ENCODE results near the gene PCBP2.
"Not testable (repeated sequence)": the region's sequence is repeated elsewhere in the genome, so short reads cannot be mapped to it uniquely, and the experiment has no call there.

PCBP2 gene

DNA sequence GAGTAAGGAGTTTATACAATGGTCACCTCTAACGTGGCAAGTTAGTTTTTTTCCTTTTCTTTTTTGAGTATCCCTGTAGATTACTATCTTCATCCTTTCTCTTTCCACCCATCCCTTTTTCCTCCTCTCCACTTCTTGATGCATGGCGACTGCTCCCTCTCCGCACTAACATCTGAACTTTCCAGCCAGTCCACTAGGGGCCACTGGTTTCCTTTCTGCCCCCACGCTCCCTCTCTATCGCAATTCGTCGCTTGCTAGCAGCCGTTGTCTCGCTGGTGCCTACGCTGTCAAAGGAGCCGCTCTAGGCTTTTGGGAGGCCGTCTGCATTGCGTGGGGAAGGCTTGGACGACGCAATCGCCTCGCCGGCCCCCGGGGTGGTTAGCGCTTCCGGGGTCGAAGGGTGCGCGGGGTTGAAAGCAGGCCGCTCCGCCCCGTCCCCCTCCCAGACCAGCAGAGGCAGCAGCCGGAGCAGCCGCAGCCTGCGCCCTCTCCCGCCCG lies at the start of gene PCBP2:
Gene PCBP2 (plus strand): TSS at position 442 of the 498 bp plus-strand sequence. CDS start 2,699 bp downstream, outside the sequence.
- peak; percentile 82 to 100 (median 98) for DNase-seq

DNA sequence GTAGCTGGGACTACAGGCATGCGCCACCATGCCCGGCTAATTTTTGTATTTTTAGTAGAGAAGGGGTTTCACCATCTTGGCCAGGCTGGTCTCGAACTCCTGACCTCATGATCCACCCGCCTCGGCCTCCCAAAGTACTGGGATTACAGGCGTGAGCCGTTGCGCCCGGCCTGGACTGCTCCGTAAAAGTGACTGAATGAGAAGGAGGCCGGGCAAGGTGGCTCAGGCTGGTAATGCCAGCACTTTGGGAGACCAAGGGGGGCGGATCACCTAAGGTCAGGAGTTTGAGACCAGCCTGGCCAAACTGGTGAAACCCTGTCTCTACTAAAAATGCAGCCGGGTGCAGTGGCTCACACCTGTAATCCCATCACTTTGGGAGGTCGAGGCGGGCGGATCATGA lies 49.6 kb upstream of the PCBP2 start:
- not testable (repeated sequence) for DNase-seq

DNA sequence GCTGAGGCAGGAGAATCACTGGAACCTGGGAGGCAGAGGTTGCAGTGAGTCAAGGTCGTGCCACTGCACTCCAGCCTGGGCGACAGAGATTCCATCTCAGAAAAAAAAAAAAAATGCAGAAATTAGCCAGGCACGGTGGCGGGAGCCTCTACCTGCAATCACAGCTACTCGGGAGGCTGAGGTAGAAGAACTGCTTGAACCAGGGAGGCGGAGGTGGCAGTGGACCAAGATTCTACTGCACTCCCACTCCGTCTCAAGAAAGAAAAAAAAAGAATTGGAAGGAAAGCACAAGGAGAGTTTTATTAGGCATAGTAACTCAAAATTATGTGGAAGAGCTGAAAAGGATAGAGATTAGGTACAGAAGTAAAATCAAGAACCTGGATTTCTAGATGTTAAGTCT lies 49.0 kb upstream of the PCBP2 start:
- DNase-seq = no peak

DNA sequence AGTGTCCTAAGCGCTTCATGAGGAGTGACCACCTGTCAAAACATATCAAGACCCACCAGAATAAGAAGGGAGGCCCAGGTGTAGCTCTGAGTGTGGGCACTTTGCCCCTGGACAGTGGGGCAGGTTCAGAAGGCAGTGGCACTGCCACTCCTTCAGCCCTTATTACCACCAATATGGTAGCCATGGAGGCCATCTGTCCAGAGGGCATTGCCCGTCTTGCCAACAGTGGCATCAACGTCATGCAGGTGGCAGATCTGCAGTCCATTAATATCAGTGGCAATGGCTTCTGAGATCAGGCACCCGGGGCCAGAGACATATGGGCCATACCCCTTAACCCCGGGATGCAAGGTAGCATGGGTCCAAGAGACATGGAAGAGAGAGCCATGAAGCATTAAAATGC lies 41.0 kb upstream of the PCBP2 start:
- no peak for DNase-seq

DNA sequence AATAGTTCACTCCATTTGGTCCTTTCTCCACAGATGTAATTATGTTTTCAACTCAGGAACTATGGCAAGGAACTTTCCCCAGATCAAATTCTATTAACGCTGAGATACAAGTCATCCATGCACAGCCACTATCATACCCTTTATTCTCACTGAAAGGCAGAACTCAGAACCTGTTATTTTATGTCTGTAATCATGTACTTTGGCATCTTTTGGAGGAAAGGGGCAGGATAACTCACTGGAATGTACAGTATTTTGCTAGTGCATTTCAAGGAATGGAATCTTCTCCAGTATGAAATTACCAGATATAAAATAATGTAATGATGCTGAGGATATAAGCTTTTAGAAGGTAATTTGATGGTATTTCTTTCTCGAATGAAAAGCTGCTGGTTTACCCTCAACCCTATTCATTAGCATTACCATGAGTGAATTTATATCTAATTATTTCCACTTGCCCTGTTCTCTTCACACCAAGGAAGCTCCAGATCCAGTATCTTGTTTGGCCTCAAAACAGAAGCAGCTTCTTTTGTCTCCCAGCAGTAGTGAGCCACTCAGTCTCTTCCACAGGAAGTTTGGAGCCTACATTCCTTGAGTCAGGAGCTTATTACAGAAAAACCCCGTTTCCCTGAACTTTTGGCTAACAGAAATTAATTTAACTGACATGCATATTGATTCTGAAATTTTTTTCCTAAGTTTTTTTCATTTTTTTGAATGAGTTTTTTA lies 38.3 kb upstream of the PCBP2 start:
- DNase-seq = no peak

DNA sequence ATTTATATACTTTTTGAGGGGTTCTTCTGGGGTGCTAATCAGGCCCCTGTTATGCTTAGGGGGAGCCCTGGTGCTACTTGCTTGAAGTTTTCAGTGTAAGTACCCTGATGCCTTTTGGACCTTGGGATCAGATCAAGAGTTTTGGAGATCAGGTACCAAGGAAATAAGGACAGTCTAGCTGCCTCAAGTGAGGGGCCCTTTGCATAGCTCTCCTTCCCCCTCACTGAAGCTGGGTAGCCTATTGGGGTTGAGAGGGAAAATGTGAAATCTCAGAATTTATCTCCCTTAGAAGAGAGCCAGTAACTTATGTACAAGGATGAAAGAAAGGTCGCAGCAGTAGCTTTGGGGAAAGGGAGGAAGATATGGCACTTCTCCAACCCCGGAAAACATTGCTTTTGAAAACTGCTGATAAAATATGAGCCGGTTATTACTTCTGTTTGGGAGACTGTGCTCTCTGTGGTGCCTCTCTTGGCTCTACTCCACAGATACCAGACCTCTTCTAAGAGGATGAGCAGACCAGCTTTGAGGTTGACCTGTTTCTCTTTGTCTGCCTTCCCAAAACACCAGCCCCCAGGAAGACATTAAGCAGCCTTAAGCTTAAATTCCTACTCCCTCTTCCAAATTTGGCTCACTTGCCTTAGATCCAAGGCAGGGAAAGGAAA lies 37.0 kb upstream of the PCBP2 start:
- no peak for DNase-seq

DNA sequence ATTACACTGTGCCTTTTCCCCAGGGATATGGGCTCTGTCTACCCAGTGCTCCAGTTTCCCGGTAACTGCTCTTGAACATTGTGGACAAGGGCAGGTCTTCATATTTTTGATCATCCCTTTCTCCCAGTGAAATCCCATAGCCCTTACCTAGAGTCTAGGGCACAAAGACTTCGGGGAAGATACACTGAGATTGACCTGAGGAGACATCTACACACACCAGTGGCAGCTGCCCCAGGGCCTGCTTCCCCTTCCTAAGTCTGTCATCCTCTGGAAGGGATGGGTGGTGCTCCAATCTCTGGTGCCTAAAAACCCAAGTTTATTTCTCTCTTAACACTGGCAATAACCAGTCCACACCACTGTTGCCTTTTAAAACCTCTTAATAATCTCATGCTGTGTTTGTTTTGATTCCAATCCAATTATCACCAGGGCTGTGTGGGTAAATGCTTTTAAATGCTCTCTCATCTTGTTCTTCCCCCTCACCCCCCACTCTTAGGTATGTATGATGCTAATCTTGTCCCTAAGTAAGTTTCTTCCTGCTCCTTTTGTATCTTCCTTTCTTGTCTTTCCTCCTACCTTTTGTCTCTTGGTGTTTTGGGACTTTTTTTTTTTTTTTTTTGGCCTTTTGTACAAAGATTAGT lies 36.0 kb upstream of the PCBP2 start:
- not testable (repeated sequence) for DNase-seq

DNA sequence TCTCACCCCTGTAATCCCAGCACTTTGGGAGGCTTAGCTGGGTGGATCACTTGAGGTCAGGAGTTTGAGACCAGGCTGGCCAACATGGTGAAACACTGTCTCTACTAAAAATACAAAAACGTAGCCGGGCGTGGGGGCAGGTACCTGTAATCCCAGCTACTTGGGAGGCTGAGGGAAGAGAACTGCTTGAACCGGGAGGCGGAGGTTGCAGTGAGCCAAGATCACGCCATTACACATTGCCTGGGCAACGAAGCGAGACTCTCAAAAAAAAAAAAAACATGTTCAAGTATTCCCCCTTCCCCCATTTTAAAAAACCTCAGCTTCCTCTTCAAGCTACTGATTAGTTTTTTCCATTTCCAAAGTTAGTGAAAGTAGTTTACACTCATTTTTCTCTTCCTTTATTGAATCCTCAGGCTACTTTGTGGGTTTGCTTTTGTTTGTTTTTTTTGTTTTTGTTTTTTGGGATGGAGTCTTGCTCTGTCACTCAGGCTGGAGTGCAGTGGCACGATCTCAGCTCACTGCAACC lies 34.5 kb upstream of the PCBP2 start:
- DNase-seq = not testable (repeated sequence)

DNA sequence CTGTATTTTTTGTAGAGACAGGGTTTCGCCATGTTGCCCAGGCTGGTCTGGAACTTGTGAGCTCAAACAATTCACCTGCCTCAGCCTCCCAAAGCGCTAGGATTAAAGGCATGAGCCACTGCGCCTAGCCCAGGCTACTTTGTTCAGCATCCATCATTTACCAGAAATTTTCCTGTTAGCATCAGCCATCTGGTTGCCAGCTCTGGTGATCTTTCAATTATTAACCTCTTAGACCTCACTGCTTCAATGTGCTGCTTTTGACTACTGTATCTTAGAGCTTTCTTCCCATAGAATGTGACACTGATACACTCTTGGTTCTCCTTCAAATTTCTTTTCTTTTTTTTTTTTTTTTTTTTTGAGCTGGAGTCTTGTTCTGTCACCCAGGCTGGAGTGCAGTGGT lies 33.7 kb upstream of the PCBP2 start:
- DNase-seq = no peak

DNA sequence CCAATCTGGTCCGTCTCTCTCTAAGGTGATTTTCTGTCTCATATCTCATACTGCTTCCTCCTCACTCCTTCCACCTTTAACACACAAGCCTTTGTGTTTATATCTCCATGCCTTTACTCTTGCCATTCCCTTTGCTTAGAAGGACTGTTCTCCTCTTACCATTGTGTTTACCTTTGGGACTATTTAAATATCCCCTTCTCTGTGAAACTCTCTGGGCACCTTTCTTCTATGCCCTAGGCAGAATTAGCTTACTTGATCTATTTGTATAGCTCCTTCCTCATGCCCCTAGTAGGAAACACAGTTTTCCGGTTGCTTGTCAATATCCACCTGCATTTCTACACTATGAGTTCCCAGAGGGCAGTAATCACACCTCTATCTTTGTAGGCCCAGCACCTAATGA lies 32.1 kb upstream of the PCBP2 start:
- no peak for DNase-seq

DNA sequence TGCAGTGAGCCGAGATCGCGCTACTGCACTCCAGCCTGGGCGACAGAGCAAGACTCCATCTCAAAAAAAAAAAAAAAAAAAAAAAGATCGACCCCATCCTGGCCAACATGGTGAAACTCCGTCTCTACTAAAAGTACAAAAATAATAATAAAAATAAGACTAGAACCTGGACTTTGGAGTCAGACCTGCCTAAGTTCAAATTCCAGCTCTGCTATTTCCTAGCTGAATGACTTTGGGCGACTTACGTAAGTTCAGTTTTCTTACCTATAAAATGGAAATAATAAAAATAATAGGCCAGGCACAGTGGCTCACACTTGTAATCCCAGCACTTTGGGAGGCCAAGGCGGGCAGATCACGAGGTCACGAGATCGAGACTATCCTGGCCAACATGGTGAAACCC lies 29.7 kb upstream of the PCBP2 start:
- not testable (repeated sequence) for DNase-seq

DNA sequence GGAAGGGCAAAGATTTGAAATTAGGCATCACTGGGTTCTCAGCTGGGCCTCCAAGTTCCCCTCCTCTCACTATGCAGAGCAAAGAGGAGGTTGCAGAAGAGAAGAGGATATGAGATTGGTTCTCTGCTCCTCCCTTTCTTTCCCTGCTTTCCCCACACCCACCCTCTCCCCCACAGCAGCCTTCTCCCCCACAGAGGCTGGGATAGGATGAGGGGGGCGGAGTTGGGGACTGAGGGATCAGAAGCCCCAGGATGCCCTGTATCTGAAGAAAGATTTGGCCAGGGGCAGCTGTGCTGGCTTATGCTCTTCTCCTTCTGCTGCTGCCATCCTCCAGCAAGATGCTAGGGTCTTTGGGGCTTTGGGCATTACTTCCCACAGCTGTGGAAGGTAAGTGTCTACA lies 28.3 kb upstream of the PCBP2 start, which contains the start of gene AMHR2:
Gene AMHR2 (plus strand): TSS at position 259 of the 400 bp plus-strand sequence. CDS start 80 bp downstream, at position 339.
- no peak for DNase-seq

DNA sequence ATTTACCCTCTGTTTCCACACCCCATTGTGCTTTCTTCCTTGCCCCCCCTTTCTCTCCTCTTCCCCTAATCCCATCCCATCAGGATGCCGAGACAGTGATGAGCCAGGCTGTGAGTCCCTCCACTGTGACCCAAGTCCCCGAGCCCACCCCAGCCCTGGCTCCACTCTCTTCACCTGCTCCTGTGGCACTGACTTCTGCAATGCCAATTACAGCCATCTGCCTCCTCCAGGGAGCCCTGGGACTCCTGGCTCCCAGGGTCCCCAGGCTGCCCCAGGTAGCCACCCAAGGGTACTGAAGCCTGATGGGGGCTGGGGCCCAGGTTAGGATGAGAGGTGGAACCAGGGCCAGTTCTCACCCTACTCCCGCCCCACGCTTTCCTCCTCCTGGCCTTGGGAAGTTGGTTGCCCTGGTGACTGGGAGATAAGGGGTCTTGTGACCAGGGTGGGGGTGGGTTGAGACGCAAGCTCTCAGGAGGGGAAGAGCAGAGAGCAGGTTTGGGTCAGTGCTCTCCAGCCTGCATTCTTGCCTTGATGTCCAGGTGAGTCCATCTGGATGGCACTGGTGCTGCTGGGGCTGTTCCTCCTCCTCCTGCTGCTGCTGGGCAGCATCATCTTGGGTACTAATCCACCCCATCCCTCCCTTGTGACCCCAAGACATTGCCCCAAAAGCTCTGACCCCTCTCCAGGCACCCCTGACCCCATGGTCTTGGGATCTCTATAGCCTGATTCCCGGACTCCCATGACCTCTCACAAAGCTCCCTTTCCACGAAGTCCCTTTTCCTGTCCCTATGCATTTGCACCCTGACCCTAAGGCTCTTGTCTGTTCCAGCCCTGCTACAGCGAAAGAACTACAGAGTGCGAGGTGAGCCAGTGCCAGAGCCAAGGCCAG lies 27.0 kb upstream of the PCBP2 start:
- no peak for DNase-seq

DNA sequence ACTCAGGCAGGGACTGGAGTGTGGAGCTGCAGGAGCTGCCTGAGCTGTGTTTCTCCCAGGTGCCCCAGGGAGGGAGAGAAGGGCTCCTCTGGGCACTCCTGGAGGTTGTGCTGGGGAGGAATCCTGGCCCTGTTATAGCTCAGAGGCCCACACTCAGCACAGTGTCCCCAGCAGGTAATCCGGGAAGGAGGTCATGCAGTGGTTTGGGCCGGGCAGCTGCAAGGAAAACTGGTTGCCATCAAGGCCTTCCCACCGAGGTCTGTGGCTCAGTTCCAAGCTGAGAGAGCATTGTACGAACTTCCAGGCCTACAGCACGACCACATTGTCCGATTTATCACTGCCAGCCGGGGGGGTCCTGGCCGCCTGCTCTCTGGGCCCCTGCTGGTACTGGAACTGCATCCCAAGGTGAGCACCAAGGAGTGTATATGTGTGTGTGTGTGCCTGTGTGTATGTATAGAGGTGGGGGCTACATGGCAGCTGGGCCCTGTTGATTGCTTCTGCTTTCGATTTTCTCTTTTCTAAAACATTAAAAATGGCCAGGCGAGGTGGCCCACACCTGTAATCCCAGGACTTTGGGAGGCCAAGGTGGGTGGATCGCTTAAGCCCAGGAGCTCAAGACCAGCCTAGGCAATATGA lies 26.3 kb upstream of the PCBP2 start:
- DNase-seq = no peak

DNA sequence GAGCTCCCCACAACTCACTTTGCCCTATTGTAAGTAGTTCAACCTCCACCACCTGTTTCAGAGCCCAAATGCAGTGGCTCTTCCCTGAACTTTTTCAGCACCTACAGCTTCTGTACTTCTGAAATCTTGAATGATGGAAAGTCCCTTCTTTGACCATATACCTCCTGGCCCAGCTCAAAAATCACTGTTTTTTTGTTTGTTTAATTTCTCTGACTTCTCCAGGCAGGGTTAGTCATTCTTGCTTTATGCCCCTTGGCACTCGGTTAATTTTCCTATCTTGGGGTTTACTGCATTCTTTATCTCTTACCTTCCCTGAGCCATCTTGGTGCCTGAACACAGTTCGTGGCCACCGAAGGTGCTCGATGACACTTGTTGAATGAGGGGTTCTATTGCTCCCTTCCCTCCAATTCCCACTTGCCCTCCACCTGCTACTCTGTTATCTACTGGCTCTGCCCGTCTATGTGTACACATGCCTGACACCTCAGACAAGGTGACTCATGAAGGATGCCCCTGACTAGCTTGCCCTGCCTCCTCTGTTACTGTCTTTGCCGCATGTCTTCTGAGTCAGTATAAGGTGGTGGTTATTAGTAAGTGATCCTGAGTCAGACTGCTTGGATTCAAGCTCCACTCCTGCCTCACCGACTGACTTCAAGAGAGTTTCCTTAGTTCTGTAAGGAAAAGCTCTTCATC lies 23.9 kb upstream of the PCBP2 start:
- peak in 1 of 51 donors; percentile 5 for DNase-seq

DNA sequence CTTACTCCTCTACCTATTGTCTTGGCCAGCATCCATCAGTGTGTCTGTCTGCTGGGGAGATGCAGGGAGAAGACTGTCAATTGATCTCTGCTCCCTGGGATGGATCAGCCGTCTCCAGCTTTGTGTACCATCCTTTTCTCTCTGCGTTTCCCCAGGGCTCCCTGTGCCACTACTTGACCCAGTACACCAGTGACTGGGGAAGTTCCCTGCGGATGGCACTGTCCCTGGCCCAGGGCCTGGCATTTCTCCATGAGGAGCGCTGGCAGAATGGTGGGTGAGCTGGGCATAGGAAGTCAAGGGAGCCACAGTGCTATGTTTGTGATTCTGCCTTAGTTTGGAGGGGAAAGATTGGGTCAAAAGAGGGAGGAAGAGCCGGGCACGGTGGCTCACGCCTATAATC lies 23.2 kb upstream of the PCBP2 start:
- DNase-seq = no peak

DNA sequence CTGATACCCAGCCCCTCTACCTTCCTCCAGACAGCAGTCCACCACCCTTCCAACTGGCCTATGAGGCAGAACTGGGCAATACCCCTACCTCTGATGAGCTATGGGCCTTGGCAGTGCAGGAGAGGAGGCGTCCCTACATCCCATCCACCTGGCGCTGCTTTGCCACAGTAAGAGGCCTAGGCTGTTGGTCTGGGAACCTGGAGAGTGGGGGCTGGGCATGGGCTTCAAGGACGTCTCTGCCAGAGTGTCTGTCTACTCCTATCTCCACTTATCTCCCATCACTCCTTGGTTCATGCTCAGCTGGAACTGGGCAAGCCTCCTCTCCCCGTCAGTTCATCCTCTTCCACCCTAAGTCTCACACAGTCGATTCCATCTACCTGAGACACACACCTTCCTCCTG lies 21.8 kb upstream of the PCBP2 start:
- no peak for DNase-seq

DNA sequence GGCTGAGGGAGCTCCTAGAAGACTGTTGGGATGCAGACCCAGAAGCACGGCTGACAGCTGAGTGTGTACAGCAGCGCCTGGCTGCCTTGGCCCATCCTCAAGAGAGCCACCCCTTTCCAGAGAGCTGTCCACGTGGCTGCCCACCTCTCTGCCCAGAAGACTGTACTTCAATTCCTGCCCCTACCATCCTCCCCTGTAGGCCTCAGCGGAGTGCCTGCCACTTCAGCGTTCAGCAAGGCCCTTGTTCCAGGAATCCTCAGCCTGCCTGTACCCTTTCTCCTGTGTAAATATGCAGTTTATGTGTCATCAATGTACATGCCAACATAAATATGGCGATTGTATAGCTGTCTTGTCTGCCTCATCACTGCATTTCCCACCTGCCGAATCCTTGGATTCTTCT lies 20.7 kb upstream of the PCBP2 start:
- no peak for DNase-seq

DNA sequence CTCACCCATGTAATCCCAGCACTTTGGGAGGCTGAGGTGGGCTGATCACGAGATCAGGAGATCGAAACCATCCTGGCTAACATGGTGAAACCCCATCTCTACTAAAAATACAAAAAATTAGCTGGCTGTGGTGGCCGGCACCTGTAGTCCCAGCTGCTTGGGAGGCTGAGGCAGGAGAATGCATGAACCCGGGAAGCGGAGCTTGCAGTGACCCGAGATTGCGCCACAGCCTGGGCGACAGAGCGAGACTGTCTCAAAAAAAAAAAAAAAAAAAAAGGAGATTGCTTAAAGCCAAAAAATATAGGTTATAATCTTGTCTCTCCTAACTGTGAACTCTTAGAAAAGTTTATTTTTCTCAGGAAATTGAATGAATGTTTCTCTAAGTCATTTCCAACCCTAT lies 16.6 kb upstream of the PCBP2 start:
- DNase-seq = not testable (repeated sequence)

DNA sequence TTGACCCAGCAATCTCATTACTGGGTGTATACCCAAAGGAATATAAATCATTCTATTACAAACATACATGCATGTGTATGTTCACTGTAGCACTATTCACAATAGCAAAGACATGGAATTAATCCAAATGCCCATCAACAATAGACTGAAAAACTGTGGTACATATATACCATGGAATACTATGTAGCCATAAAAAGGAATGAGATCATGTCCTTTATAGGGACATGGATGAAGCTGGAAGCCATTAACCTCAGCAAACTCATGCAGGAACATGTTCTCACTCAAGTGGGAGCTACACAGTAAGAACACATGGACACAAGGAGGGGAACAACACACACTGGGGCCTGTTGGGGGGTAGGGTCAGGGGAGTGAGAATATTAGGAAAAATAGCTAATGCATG lies 12.3 kb upstream of the PCBP2 start:
- DNase-seq = not testable (repeated sequence)
